CD4-positive, CD25-positive, alpha-beta regulatory T cell (primary cell): ENCODE measurements around the gene GAS2L1. TPM values are rescaled to one million over a fixed set of nuclear protein-coding genes. Genes with fewer than 3 reads are reported as not detected.
"Not testable (repeated sequence)": the region's sequence is repeated elsewhere in the genome, so short reads cannot be mapped to it uniquely, and the experiment has no call there.

Experiments used
- ATAC-seq, 2 donors: fragments of 150-1000 bp; cut with Tn5 transposase; one replicate each; pipeline ENCODE4 v1.10.0; 2021; ENCODE audit warnings: low read depth in 2 of 2, moderate number of reproducible peaks in 2 of 2, moderate library complexity in 1 of 2
- DNase-seq, 3 donors: peaks; one replicate each; pipeline versions ENCODE4 v3.0.0 to v3.0.0-alpha.2; 2012 to 2022; ENCODE audit warnings: mixed read lengths in 1 of 3
- H3K27ac ChIP-seq: one replicate; pipeline ENCODE4 v1.7.0; 2013; ENCODE audit warnings: mild to moderate bottlenecking, low read length; ENCODE audit not compliant: insufficient read depth, poor library complexity, severe bottlenecking
- H3K27me3 ChIP-seq: one replicate; pipeline ENCODE4 v1.7.0; 2013; ENCODE audit warnings: low read length; ENCODE audit not compliant: control insufficient read depth, insufficient read depth
- H3K36me3 ChIP-seq: one replicate; pipeline ENCODE4 v1.7.0; 2013; ENCODE audit warnings: mild to moderate bottlenecking, low read length, moderate library complexity; ENCODE audit not compliant: control insufficient read depth, insufficient read depth
- H3K4me1 ChIP-seq: 2 replicates; pipeline ENCODE4 v1.7.0; 2013; ENCODE audit warnings: mild to moderate bottlenecking, low read length; ENCODE audit not compliant: insufficient read depth, control insufficient read depth, poor library complexity, severe bottlenecking
- H3K4me3 ChIP-seq: one replicate; pipeline ENCODE4 v1.7.0; 2013; ENCODE audit warnings: low read depth, mild to moderate bottlenecking, low read length, moderate library complexity
- H3K9me3 ChIP-seq, 2 experiments: 1 replicate in 1 of 2; 2 replicates in 1 of 2; pipeline ENCODE4 v1.7.0; 2013; ENCODE audit warnings: low read length in 2 of 2, mild to moderate bottlenecking in 1 of 2, moderate library complexity in 1 of 2; ENCODE audit not compliant: control insufficient read depth in 2 of 2
- H3K27ac Mint-ChIP-seq, 3 donors: one replicate each; pipeline ENCODE4 v1.8.0; 2020 to 2022; ENCODE audit warnings: mild to moderate bottlenecking in 3 of 3, mixed read lengths in 3 of 3, moderate library complexity in 2 of 3
- H3K27me3 Mint-ChIP-seq: one replicate; pipeline ENCODE4 v1.8.0; 2022; ENCODE audit warnings: mild to moderate bottlenecking, mixed read lengths
- H3K36me3 Mint-ChIP-seq: one replicate; pipeline ENCODE4 v1.8.0; 2020; ENCODE audit warnings: mixed read lengths
- H3K4me1 Mint-ChIP-seq, 4 donors: one replicate each; pipeline ENCODE4 v1.8.0; 2020 to 2022; ENCODE audit warnings: mixed read lengths in 4 of 4, mild to moderate bottlenecking in 1 of 4
- H3K4me3 Mint-ChIP-seq, 4 donors: one replicate each; pipeline ENCODE4 v1.8.0; 2020 to 2022; ENCODE audit warnings: mild to moderate bottlenecking in 4 of 4, mixed read lengths in 4 of 4, moderate library complexity in 3 of 4
- H3K9me3 Mint-ChIP-seq, 7 donors: one replicate each; pipeline ENCODE4 v1.8.0; 2020 to 2022; ENCODE audit warnings: mixed read lengths in 7 of 7, mild to moderate bottlenecking in 3 of 7, moderate library complexity in 2 of 7
- polyA plus RNA-seq, 4 donors: library from polyadenylated mRNA; unstranded; fragments of 300-500 nt; fragmentation: Illumina TruSeq; gene quantifications; one replicate each; pipeline ENCODE4 v1.2.3, GENCODE V29; 2021
- total RNA-seq: library from RNA; stranded (reverse); gene quantifications from one replicate; pipeline ENCODE4 v1.2.3, GENCODE V29; 2022

Gene GAS2L1
- total and polyA plus RNA-seq, 5 donors from 2014 or later: 0.22 to 1.8 TPM; not detected in 3

- ATAC-seq (no peak), DNase-seq (no peak)
- no peaks in the 10 kb centered on the region for H3K4me1 ChIP-seq
- H3K9me3 ChIP-seq: no peaks in the 10 kb centered on the region
- no peaks in the 10 kb centered on the region for H3K27me3 ChIP-seq
- peaks cover 45% of the 10 kb centered on the region for H3K36me3 Mint-ChIP-seq
- no peak overlapping the region for H3K4me3 ChIP-seq
- no peak overlapping the region for H3K4me3 Mint-ChIP-seq
- peaks cover 0 to 4% (median under 1%) of the 10 kb centered on the region in 4 donors for H3K4me1 Mint-ChIP-seq
- H3K27ac Mint-ChIP-seq: peak overlapping the region in 1 of 3 donors; percentile 26
- no peaks in the 10 kb centered on the region for H3K27me3 Mint-ChIP-seq
- peaks cover 95% of the 10 kb centered on the region for H3K36me3 ChIP-seq
- H3K27ac ChIP-seq: no peak overlapping the region
- no peaks in the 10 kb centered on the region for H3K9me3 Mint-ChIP-seq
Measured at GRCh38 chr22:29351891-29352290, 45.4 kb downstream of the GAS2L1 start.

GRCh38 chr22:29352778-29353177 lies 46.3 kb downstream of the GAS2L1 start:
- H3K27me3 Mint-ChIP-seq: no peaks in the 10 kb centered on the region
- peaks cover 0 to 4% (median under 1%) of the 10 kb centered on the region in 4 donors for H3K4me1 Mint-ChIP-seq
- no peak overlapping the region for H3K4me3 Mint-ChIP-seq
- Histone ChIP-seq H3K4me3 (no peak overlapping the region), H3K36me3 (peaks cover 87% of the 10 kb centered on the region), H3K9me3 (no peaks in the 10 kb centered on the region), H3K27ac (no peak overlapping the region), H3K4me1 (no peaks in the 10 kb centered on the region), H3K27me3 (no peaks in the 10 kb centered on the region)
- ATAC-seq (no peak), DNase-seq (no peak)
- H3K36me3 Mint-ChIP-seq: peaks cover 37% of the 10 kb centered on the region
- H3K27ac Mint-ChIP-seq: no peak overlapping the region
- H3K9me3 Mint-ChIP-seq: no peaks in the 10 kb centered on the region

GRCh38 chr22:29353286-29353685 lies 46.8 kb downstream of the GAS2L1 start:
- peaks cover 33% of the 10 kb centered on the region for H3K36me3 Mint-ChIP-seq
- Histone ChIP-seq H3K9me3 (no peaks in the 10 kb centered on the region), H3K36me3 (peaks cover 88% of the 10 kb centered on the region), H3K27ac (no peak overlapping the region), H3K4me1 (no peaks in the 10 kb centered on the region), H3K4me3 (no peak overlapping the region), H3K27me3 (no peaks in the 10 kb centered on the region)
- ATAC-seq: no peak
- H3K27ac Mint-ChIP-seq: no peak overlapping the region
- H3K27me3 Mint-ChIP-seq: no peaks in the 10 kb centered on the region
- DNase-seq: no peak
- H3K4me3 Mint-ChIP-seq: no peak overlapping the region
- H3K9me3 Mint-ChIP-seq: no peaks in the 10 kb centered on the region
- peaks cover 0 to 2% (median under 1%) of the 10 kb centered on the region in 4 donors for H3K4me1 Mint-ChIP-seq

GRCh38 chr22:29353860-29354259 lies 47.4 kb downstream of the GAS2L1 start:
- no peaks in the 10 kb centered on the region for H3K9me3 Mint-ChIP-seq
- Histone ChIP-seq H3K9me3 (no peaks in the 10 kb centered on the region), H3K27ac (no peak overlapping the region), H3K36me3 (peaks cover 90% of the 10 kb centered on the region), H3K4me1 (no peaks in the 10 kb centered on the region), H3K27me3 (no peaks in the 10 kb centered on the region), H3K4me3 (no peak overlapping the region)
- H3K4me3 Mint-ChIP-seq: no peak overlapping the region
- H3K27ac Mint-ChIP-seq: no peak overlapping the region
- H3K36me3 Mint-ChIP-seq: peaks cover 28% of the 10 kb centered on the region
- ATAC-seq (no peak), DNase-seq (no peak)
- H3K27me3 Mint-ChIP-seq: no peaks in the 10 kb centered on the region
- H3K4me1 Mint-ChIP-seq: no peaks in the 10 kb centered on the region

- not testable (repeated sequence) for H3K4me3 ChIP-seq, H3K4me3 Mint-ChIP-seq, H3K9me3 Mint-ChIP-seq, ATAC-seq, H3K27ac Mint-ChIP-seq, DNase-seq, H3K27ac ChIP-seq, H3K27me3 Mint-ChIP-seq, H3K4me1 ChIP-seq, H3K9me3 ChIP-seq, H3K27me3 ChIP-seq, H3K4me1 Mint-ChIP-seq
- peaks cover 25% of the 10 kb centered on the region for H3K36me3 Mint-ChIP-seq
- H3K36me3 ChIP-seq: peaks cover 66% of the 10 kb centered on the region
Measured at GRCh38 chr22:29357193-29357890, 50.9 kb downstream of the GAS2L1 start.

- H3K36me3 ChIP-seq: peaks cover 45% of the 10 kb centered on the region
- Mint-ChIP-seq H3K4me1 (peaks cover 0 to 4% (median 0%) of the 10 kb centered on the region in 4 donors), H3K4me3 (no peak overlapping the region), H3K27me3 (no peaks in the 10 kb centered on the region), H3K36me3 (peaks cover 24% of the 10 kb centered on the region), H3K9me3 (no peaks in the 10 kb centered on the region), H3K27ac (no peak overlapping the region)
- H3K27me3 ChIP-seq: no peaks in the 10 kb centered on the region
- H3K9me3 ChIP-seq: no peaks in the 10 kb centered on the region
- ATAC-seq: no peak
- no peak overlapping the region for H3K4me3 ChIP-seq
- no peak for DNase-seq
- no peak overlapping the region for H3K27ac ChIP-seq
- H3K4me1 ChIP-seq: no peaks in the 10 kb centered on the region
Measured at GRCh38 chr22:29359469-29359868, 53.0 kb downstream of the GAS2L1 start.

Other genes starting within 250 kb of the GAS2L1 start
- not detected for gene C22orf31, start 244.8 kb upstream of the GAS2L1 start, total RNA-seq
- not detected for gene C22orf31, start 244.8 kb upstream of the GAS2L1 start, polyA plus RNA-seq
- 0.10 TPM for gene KREMEN1, start 233.6 kb upstream of the GAS2L1 start, total RNA-seq
- not detected for gene KREMEN1, start 233.6 kb upstream of the GAS2L1 start, polyA plus RNA-seq
- 1.3 TPM for gene EMID1, start 100.8 kb upstream of the GAS2L1 start, total RNA-seq
- gene EMID1, start 100.8 kb upstream of the GAS2L1 start, polyA plus RNA-seq: under 1 TPM in 1 of 4 donors, not detected in 3; 0.40 TPM
- gene RHBDD3, start 38.7 kb upstream of the GAS2L1 start, total RNA-seq: 16.0 TPM
- 10 to 100 TPM in 2 of 4 donors, 1 to 10 TPM in 2; 6.5 to 11.4 (median 9.2) TPM for gene RHBDD3, start 38.7 kb upstream of the GAS2L1 start, polyA plus RNA-seq
- gene EWSR1, start 38.4 kb upstream of the GAS2L1 start, total RNA-seq: 338 TPM
- gene EWSR1, start 38.4 kb upstream of the GAS2L1 start, polyA plus RNA-seq: 100 to 1,000 TPM; 175 to 215 (median 194) TPM
- gene RASL10A, start 9.0 kb downstream of the GAS2L1 start, total RNA-seq: not detected
- gene RASL10A, start 9.0 kb downstream of the GAS2L1 start, polyA plus RNA-seq: not detected
- 40.8 TPM for gene AP1B1, start 81.9 kb downstream of the GAS2L1 start, total RNA-seq
- gene AP1B1, start 81.9 kb downstream of the GAS2L1 start, polyA plus RNA-seq: 10 to 100 TPM; 11.7 to 15.8 (median 14.1) TPM
- not detected for gene RFPL1, start 131.9 kb downstream of the GAS2L1 start, total RNA-seq
- gene RFPL1, start 131.9 kb downstream of the GAS2L1 start, polyA plus RNA-seq: not detected
- 0.32 TPM for gene NEFH, start 173.6 kb downstream of the GAS2L1 start, total RNA-seq
- under 1 TPM; 0.08 to 0.49 (median 0.25) TPM for gene NEFH, start 173.6 kb downstream of the GAS2L1 start, polyA plus RNA-seq
- gene THOC5, start 247.1 kb downstream of the GAS2L1 start, total RNA-seq: 54.0 TPM
- gene THOC5, start 247.1 kb downstream of the GAS2L1 start, polyA plus RNA-seq: 10 to 100 TPM; 27.8 to 33.7 (median 30.7) TPM